Endothelial cell of umbilical vein (primary cell): ENCODE measurements around the gene CCP110. TPM values are rescaled to one million over a fixed set of nuclear protein-coding genes. Genes with fewer than 3 reads are reported as not detected.

Experiments used
- BruUV-seq: library from RNA; stranded (reverse); fragments of 400-500 nt; replicated peaks from 2 replicates; lab custom pipeline; 2021; lab: Mats Ljungman, UMichigan
- CTCF ChIA-PET: fragments of 300-600, 350-600 bp; sonication (Branson Sonifier 250); formaldehyde crosslinking; loops from one replicate; lab custom pipeline; 2021; ENCODE audit warnings: antibody characterized with exemption, inconsistent platforms; lab: Charles Lee
- POLR2A ChIA-PET: fragments of 300-600, 350-600 bp; sonication (Branson Sonifier 250); formaldehyde crosslinking; loops from one replicate; lab custom pipeline; 2021; ENCODE audit warnings: antibody characterized with exemption, inconsistent platforms; lab: Charles Lee
- DNase-seq: peaks from one replicate; pipeline ENCODE4 v3.0.0-alpha.2; 2011; ENCODE audit warnings: low read depth, low spot score
- FAIRE-seq: peaks from 2 replicates; lab custom pipeline; 2011; peaks lifted over from hg19 to GRCh38; lab: Jason Lieb, UNC
- H2AFZ ChIP-seq: 2 replicates; pipeline ENCODE4 v1.6.0; 2012; ENCODE audit warnings: low read depth, low read length, control low read depth, inconsistent platforms
- H3K27ac ChIP-seq: 2 replicates; pipeline ENCODE4 v1.5.1; 2011; ENCODE audit warnings: low read depth, mild to moderate bottlenecking, control low read depth, low read length, moderate library complexity; ENCODE audit not compliant: insufficient read depth
- H3K27me3 ChIP-seq, 2 experiments: 2 replicates each; pipeline versions ENCODE4 v1.6.0 to v1.6.1; 2011; ENCODE audit warnings: low read length in 2 of 2, mixed read lengths in 1 of 2; ENCODE audit not compliant: control insufficient read depth in 2 of 2, insufficient read depth in 2 of 2
- H3K36me3 ChIP-seq, 2 experiments: 2 replicates in 1 of 2; 3 replicates in 1 of 2; pipeline ENCODE4 v1.5.1; 2011; ENCODE audit warnings: low read length in 2 of 2, mild to moderate bottlenecking in 1 of 2, moderate library complexity in 1 of 2; ENCODE audit not compliant: control insufficient read depth in 2 of 2, insufficient read depth in 2 of 2; ENCODE audit errors: extremely low read depth in 1 of 2
- H3K4me1 ChIP-seq: 3 replicates; pipeline ENCODE4 v1.5.1; 2011; ENCODE audit warnings: mild to moderate bottlenecking, low read length; ENCODE audit not compliant: control insufficient read depth, insufficient read depth; ENCODE audit errors: extremely low read depth
- H3K4me2 ChIP-seq: 2 replicates; pipeline ENCODE4 v1.6.1; 2011; ENCODE audit warnings: low read length, control low read depth, mixed read lengths; ENCODE audit not compliant: insufficient read depth
- H3K4me3 ChIP-seq, 3 experiments: fragments of 200-600 bp in 1 of 3; sonication (generic), shearing (Covaris generic) in 1 of 3; replicated peaks in 1 of 3; 2 replicates each; pipeline ENCODE4 v1.5.1; 2011 to 2016; ENCODE audit warnings: control low read depth in 3 of 3, low read length in 3 of 3, mild to moderate bottlenecking in 2 of 3, inconsistent platforms in 1 of 3, low read depth in 1 of 3, moderate library complexity in 1 of 3; ENCODE audit not compliant: insufficient read depth in 1 of 3
- H3K79me2 ChIP-seq: 2 replicates; pipeline ENCODE4 v1.6.0; 2012; ENCODE audit warnings: low read length, inconsistent platforms; ENCODE audit not compliant: control insufficient read depth, insufficient read depth
- H3K9ac ChIP-seq: replicated peaks from 2 replicates; pipeline ENCODE3; 2011; ENCODE audit warnings: low read length, control low read depth; ENCODE audit not compliant: insufficient read depth; ENCODE audit errors: extremely low read depth
- H3K9me1 ChIP-seq: replicated peaks from 3 replicates; pipeline ENCODE4 v1.6.0; 2011; ENCODE audit warnings: mild to moderate bottlenecking, low read length; ENCODE audit not compliant: control insufficient read depth, insufficient read depth; ENCODE audit errors: extremely low read depth
- H3K9me3 ChIP-seq: replicated peaks from 2 replicates; pipeline ENCODE4 v1.5.1; 2012; ENCODE audit warnings: low read length, inconsistent platforms; ENCODE audit not compliant: control insufficient read depth, insufficient read depth
- H4K20me1 ChIP-seq: replicated peaks from 2 replicates; pipeline ENCODE3; 2011; ENCODE audit warnings: mild to moderate bottlenecking, low read length; ENCODE audit not compliant: control insufficient read depth, insufficient read depth; ENCODE audit errors: extremely low read depth
- CTCF ChIP-seq, 2 donors: IDR thresholded peaks; 1 replicate in 1 of 2; 2 replicates in 1 of 2; pipeline ENCODE4 v1.5.1; 2011; ENCODE audit warnings: low read length in 2 of 2, mild to moderate bottlenecking in 2 of 2, moderate library complexity in 2 of 2, control low read depth in 1 of 2, inconsistent platforms in 1 of 2, low read depth in 1 of 2; ENCODE audit not compliant: insufficient read depth in 1 of 2; ENCODE audit errors: extremely low read depth in 1 of 2
- EZH2 ChIP-seq: IDR thresholded peaks from 2 replicates; pipeline ENCODE4 v1.6.1; 2012; ENCODE audit warnings: borderline replicate concordance, low read depth, mild to moderate bottlenecking, moderate library complexity, low read length, inconsistent platforms; ENCODE audit not compliant: severe bottlenecking
- FOS ChIP-seq: IDR thresholded peaks from 2 replicates; pipeline ENCODE4 v1.6.1; 2011; ENCODE audit warnings: mild to moderate bottlenecking, low read length, moderate library complexity, borderline replicate concordance; ENCODE audit not compliant: insufficient read depth
- GATA2 ChIP-seq: IDR thresholded peaks from 2 replicates; pipeline ENCODE4 v1.7.0; 2011; ENCODE audit warnings: low read depth, mild to moderate bottlenecking, moderate library complexity, mixed read lengths, low read length; ENCODE audit not compliant: insufficient read length, insufficient read depth
- JUN ChIP-seq: IDR thresholded peaks from 2 replicates; pipeline ENCODE4 v1.6.1; 2011; ENCODE audit warnings: borderline replicate concordance, low read depth; ENCODE audit not compliant: insufficient read length, insufficient read depth
- MAX ChIP-seq: IDR thresholded peaks from 2 replicates; pipeline ENCODE4 v1.6.1; 2011; ENCODE audit not compliant: insufficient read depth, insufficient read length
- MYC ChIP-seq: IDR thresholded peaks from one replicate; pipeline ENCODE4 v1.6.1; 2011; ENCODE audit warnings: mild to moderate bottlenecking, low read depth, low read length
- POLR2A ChIP-seq: IDR thresholded peaks from 2 replicates; pipeline ENCODE4 v1.6.1; 2012; ENCODE audit warnings: low read depth, mild to moderate bottlenecking, control low read depth, low read length
- POLR2AphosphoS5 ChIP-seq: IDR thresholded peaks from 2 replicates; pipeline ENCODE4 v1.6.1; 2012; ENCODE audit warnings: low read depth, mild to moderate bottlenecking, control low read depth, low read length, moderate library complexity; ENCODE audit not compliant: insufficient read depth
- dilution Hi-C: fragments of 300-500 bp; cut with MboI; formaldehyde crosslinking; loops from one replicate; pipeline ENCODE4 v1.15.0; 2019; ENCODE audit warnings: low sequenced_read_pairs; ENCODE audit not compliant: extremely low pct_ligation_motif_present
- intact Hi-C: fragments of 100-400 bp; cut with micrococcal nuclease; formaldehyde crosslinking; loops from one replicate; pipeline ENCODE4 v1.10.0; 2022
- polyA plus RNA-seq, 4 experiments: library from polyadenylated mRNA; depleted of rRNA in 3 of 4; stranded (reverse) in 3 of 4; unstranded in 1 of 4; fragments of >200 nt; gene quantifications; 2 replicates each; pipeline versions ENCODE4 v1.2.1 to v1.2.3, GENCODE V29; 2011 to 2012; ENCODE audit warnings: missing spikeins in 1 of 4
- total RNA-seq: library from RNA; stranded (reverse); gene quantifications from 2 replicates; pipeline ENCODE4 v1.2.3, GENCODE V29; 2021

Gene CCP110
- total and polyA plus RNA-seq, 2 donors (not counting 3 experiments of a cell fraction or from before 2014, with no cell fraction given), result 3.7 to 16.5 TPM

- Histone ChIP-seq H3K27ac (no peak overlapping the region), H3K4me1 (peaks cover 8% of the 10 kb centered on the region), H3K9ac (no peak overlapping the region), H2AFZ (no peak overlapping the region), H3K27me3 (no peaks in the 10 kb centered on the region), H3K79me2 (peaks cover 19% of the 10 kb centered on the region), H4K20me1 (no peaks in the 10 kb centered on the region), H3K4me3 (no peak overlapping the region), H3K4me2 (no peak overlapping the region), H3K9me1 (no peaks in the 10 kb centered on the region), H3K9me3 (no peaks in the 10 kb centered on the region), H3K36me3 (peaks cover 0 to 2% of the 10 kb centered on the region in 2 experiments)
- FAIRE-seq (no peak), DNase-seq (no peak)
- intact Hi-C loops (loop anchor here (10.0 kb wide), 2 partner anchors 544 to 724 kb away; partner anchors contain the start of genes ARL6IP1 and TMC7), dilution Hi-C loops (no loop called here)
- ChIA-PET POLR2A (no interaction called here), CTCF (interaction anchor here (1.5 kb wide), 1 partner anchor 26 kb away, joined by 7 read pairs; no protein-coding TSS in a partner anchor)
- BruUV-seq, result no TSS peak
- TF ChIP-seq MAX, result no peak
- TF ChIP-seq GATA2, result no peak
- no peak for TF ChIP-seq CTCF (IDR thresholded peaks at IDR 0.05; ENCODE audit: extremely low read depth in 1 of 2, insufficient read depth in 1 of 2, low read depth in 1 of 2, low read length in 2 of 2)
- TF ChIP-seq EZH2, result no peak
- no peak for TF ChIP-seq POLR2A
- no peak for TF ChIP-seq POLR2AphosphoS5
- TF ChIP-seq JUN, result no peak
- TF ChIP-seq FOS, result no peak
- TF ChIP-seq MYC, result no peak
Observed at GRCh38 chr16:19528666-19529065, 4.9 kb downstream of the CCP110 start.
